Tibial artery (tissue), 4 donors: ENCODE data around the gene CRABP2.
A peak's percentile ranks its signal among the peaks of the same experiment; 100 is the strongest.

Source experiments
- DNase-seq, 2 donors: peaks; one replicate each; pipeline ENCODE4 v3.0.0-alpha.2; 2019
- H3K27ac ChIP-seq, 2 donors: fragments of 200-600 bp; sonication (generic) in 1 of 2; 1 replicate in 1 of 2; 2 replicates in 1 of 2; pipeline ENCODE4 v1.5.1; 2018 to 2019; ENCODE audit warnings: mild to moderate bottlenecking in 1 of 2
- H3K27me3 ChIP-seq, 2 donors: fragments of 200-600 bp; sonication (generic) in 1 of 2; one replicate each; pipeline versions ENCODE4 v1.5.1 to v1.6.0; 2016 to 2019
- H3K36me3 ChIP-seq, 3 donors: fragments of 200-600 bp; sonication (generic) in 2 of 3; one replicate each; pipeline ENCODE4 v1.5.1; 2016 to 2019; ENCODE audit warnings: mild to moderate bottlenecking in 2 of 3
- H3K4me1 ChIP-seq, 4 donors: fragments of 200-600 bp; sonication (generic) in 2 of 4; 1 replicate in 3 of 4; 2 replicates in 1 of 4; pipeline ENCODE4 v1.5.1; 2016 to 2019
- H3K4me3 ChIP-seq, 2 donors: fragments of 200-600 bp; sonication (generic) in 1 of 2; 1 replicate in 1 of 2; 2 replicates in 1 of 2; pipeline ENCODE4 v1.5.1; 2018 to 2019; ENCODE audit warnings: mild to moderate bottlenecking in 2 of 2
- H3K9me3 ChIP-seq, 3 donors: fragments of 200-600 bp; sonication (generic) in 1 of 3; one replicate each; pipeline ENCODE4 v1.5.1; 2016 to 2019
- intact Hi-C: fragments of 100-400 bp; cut with DNase I; formaldehyde crosslinking; loops from one replicate; pipeline ENCODE4 v1.15.0; 2023; ENCODE audit warnings: low total_unique reads
- TF ChIP-seq, protein P1 (sequence below), 2 experiments: fragments of 200-600 bp in 1 of 2; fragments of 450-650 bp in 1 of 2; IDR thresholded peaks; one replicate each; pipeline ENCODE4 v1.5.1; 2017 to 2019; ENCODE audit warnings: antibody characterized with exemption in 2 of 2, mild to moderate bottlenecking in 1 of 2, moderate library complexity in 1 of 2

The CRABP2 gene

DNA sequence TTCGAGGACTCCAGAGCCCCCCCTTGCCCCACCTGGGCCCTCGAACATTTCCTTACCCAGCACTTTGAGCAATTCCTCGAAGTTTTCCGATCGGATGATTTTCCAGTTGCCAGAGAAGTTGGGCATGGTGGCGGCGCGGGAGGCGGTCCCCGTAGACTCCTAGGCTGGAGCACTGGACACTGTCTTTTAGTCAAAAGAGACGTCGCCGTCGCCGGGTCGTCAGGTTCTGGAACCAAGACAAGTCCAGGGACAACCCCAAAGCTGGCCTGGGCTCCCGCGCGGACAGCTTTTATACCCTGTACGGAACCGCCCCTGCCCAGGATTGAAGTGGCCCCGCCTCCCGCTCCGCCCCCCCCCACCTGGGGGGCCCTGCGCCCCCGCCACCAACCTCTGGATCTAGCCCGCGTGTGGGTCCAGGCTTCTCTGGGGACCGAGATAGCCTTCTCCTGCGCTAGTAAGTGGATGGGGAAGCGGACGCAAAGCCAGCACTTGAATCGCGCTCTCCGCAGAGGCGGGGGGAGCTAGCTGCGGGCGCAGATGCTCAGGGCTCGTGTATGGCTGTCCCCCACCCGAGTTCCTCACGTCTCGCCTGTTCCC, at the start of gene CRABP2:
Gene CRABP2 (minus strand): TSS at position 263 of the 597 bp plus-strand sequence. CDS start 137 bp downstream, at position 126.
- intact Hi-C loops = no loop called here
- TF ChIP-seq, protein P1, sequence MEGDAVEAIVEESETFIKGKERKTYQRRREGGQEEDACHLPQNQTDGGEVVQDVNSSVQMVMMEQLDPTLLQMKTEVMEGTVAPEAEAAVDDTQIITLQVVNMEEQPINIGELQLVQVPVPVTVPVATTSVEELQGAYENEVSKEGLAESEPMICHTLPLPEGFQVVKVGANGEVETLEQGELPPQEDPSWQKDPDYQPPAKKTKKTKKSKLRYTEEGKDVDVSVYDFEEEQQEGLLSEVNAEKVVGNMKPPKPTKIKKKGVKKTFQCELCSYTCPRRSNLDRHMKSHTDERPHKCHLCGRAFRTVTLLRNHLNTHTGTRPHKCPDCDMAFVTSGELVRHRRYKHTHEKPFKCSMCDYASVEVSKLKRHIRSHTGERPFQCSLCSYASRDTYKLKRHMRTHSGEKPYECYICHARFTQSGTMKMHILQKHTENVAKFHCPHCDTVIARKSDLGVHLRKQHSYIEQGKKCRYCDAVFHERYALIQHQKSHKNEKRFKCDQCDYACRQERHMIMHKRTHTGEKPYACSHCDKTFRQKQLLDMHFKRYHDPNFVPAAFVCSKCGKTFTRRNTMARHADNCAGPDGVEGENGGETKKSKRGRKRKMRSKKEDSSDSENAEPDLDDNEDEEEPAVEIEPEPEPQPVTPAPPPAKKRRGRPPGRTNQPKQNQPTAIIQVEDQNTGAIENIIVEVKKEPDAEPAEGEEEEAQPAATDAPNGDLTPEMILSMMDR (IDR thresholded peaks at IDR 0.05) = no peak
- Histone ChIP-seq H3K9me3 (no peaks in the 10 kb centered on the region), H3K4me1 (peaks cover 5 to 62% (median 41%) of the 10 kb centered on the region in 4 donors), H3K36me3 (peaks cover 0 to 2% (median 0%) of the 10 kb centered on the region in 3 donors), H3K27me3 (peaks cover 0 to 25% of the 10 kb centered on the region in 2 donors), H3K4me3 (peak within 1 kb of the TSS; percentile 42 to 56), H3K27ac (peak within 1 kb of the TSS; percentile 76 to 77)
- DNase-seq = peak in 1 of 2 donors; percentile 72

DNA sequence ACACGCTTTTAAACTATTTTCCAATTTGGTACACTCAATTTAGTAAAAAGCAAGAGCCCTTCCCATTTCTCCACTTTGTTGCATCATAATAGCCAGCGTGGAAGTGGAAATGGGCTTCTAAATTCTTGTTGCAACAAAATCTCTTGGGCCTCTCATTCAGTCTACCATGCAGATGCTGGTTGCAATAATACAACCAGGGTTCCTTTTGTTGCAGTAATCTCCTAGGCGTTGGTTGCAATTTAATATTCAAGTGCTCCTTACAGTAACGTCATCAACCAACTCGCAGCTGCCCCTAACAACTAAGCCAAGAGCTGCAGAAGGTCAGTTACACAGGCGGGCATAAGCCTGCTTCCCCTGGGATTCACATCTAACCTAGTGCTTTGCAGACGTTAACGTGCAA, 48.8 kb upstream of the CRABP2 start:
- Histone ChIP-seq H3K27me3 (no peaks in the 10 kb centered on the region), H3K9me3 (no peaks in the 10 kb centered on the region), H3K4me3 (no peak overlapping the region), H3K36me3 (no peaks in the 10 kb centered on the region), H3K4me1 (peaks cover 0 to 23% (median 20%) of the 10 kb centered on the region in 4 donors), H3K27ac (no peak overlapping the region)
- peak in 1 of 2 donors; percentile 25 for DNase-seq
- intact Hi-C loops = no loop called here
- TF ChIP-seq, protein P1 (IDR thresholded peaks at IDR 0.05) = no peak

DNA sequence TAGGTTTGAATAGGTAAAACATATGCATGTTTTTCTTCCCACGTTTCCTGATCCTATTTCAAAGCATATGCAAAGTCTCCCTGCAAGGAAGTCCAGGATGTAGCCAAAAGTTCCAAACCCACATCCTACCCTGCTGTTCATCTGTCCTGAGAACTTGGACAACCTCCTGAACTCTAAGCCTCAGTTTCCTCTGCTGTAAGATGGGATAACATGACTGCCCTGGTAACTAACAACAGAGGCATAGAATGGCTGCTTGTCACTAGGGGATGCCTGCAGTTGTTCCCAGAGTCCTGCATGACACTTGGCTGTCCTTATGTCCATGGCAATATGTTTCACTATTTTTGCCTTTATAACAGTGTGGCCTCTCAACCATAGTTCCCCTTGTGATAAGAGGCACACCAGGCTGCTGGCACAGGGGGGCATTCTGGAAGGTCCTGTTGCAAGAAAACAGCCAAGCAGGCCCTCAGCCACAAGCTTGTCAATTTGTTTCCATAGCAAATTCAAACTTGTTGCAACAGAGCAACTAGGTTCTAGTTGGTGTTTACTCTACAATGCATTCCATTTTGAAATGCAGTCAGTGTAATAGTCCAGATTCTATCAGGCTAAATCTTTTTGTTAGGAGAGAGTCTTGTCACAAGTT, 47.6 kb upstream of the CRABP2 start:
- TF ChIP-seq, protein P1 (IDR thresholded peaks at IDR 0.05) = no peak
- H3K4me3 ChIP-seq = peak overlapping the region in 1 of 2 donors; percentile 82

DNA sequence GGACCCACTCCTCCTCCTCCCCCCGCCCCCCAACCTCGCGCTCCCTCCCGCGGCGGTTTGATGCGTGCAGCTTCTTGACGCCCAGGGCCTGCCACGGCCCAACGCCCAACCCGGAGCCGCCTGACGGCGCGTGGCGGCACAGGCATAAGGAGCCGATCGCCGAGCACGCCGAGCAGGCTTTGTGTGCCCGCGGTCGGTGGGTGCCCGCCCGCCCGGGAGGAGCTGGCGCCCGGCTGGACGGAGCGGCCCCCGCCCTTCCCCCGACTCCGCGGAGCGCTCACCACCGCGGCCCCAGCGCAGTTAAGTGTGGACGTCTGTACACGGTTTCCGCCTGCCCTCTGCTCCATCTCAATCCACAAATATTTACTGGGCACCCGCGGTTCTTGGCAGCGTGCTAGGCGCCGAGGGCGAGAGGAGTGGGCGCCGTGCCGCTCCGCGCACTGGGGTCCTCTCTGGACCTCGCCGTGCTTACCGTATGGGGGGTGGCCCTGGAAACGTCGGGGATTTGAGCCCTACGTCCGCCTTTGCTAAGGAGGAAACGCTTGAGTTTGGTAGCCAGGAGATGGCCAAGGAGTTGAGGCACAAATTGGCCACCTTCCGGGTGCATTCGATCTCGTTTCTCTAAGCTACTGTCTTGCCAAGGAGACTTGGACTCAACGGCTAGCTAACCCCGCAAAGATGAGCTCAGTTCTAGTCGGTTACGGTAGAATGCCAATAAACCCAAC, 46.5 kb upstream of the CRABP2 start:
- no peaks in the 10 kb centered on the region for H3K9me3 ChIP-seq
- H3K4me3 ChIP-seq = peak overlapping the region; percentile 82 to 91
- no peaks in the 10 kb centered on the region for H3K27me3 ChIP-seq
- DNase-seq = peak; percentile 97 to 99
- H3K4me1 ChIP-seq = peaks cover 0 to 44% (median 40%) of the 10 kb centered on the region in 4 donors
- TF ChIP-seq, protein P1 (IDR thresholded peaks at IDR 0.05) = no peak
- intact Hi-C loops = no loop called here
- H3K36me3 ChIP-seq = no peaks in the 10 kb centered on the region
- peak overlapping the region; percentile 98 to 99 for H3K27ac ChIP-seq

More for the DNA sequence above, 47.6 kb upstream of the CRABP2 start:
- intact Hi-C loops = no loop called here
- Histone ChIP-seq H3K4me1 (peaks cover 0 to 36% (median 33%) of the 10 kb centered on the region in 4 donors), H3K36me3 (no peaks in the 10 kb centered on the region), H3K27me3 (no peaks in the 10 kb centered on the region), H3K27ac (peak overlapping the region; percentile 98 to 99), H3K9me3 (no peaks in the 10 kb centered on the region)
- DNase-seq = peak in 1 of 2 donors; percentile 40

DNA sequence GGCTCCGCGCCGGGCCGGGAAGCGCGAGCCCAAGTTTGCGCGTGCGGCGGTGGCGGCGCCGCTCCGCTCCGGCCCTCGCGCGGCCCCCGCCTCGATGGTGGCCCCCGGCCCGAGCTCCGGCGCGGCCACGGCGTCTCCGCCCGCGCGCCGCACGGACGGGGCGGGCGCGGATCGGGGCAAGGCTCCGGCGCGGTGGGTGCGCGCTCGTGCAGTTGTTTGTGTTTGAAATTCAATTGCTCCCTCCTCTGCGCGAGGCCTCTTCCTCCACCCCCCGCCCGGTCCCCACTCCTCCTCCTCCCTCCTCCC, 46.0 kb upstream of the CRABP2 start, which contains the start of gene HDGF:
Gene HDGF (minus strand): TSS at position 225 of the 306 bp plus-strand sequence. CDS start 246 bp downstream, outside the sequence.
- H3K4me1 ChIP-seq = peaks cover 0 to 48% (median 43%) of the 10 kb centered on the region in 4 donors
- H3K27ac ChIP-seq = peak within 1 kb of the TSS; percentile 98 to 99
- TF ChIP-seq, protein P1 (IDR thresholded peaks at IDR 0.05) = no peak
- no peaks in the 10 kb centered on the region for H3K36me3 ChIP-seq
- intact Hi-C loops = no loop called here
- DNase-seq = no peak
- H3K9me3 ChIP-seq = no peaks in the 10 kb centered on the region
- H3K4me3 ChIP-seq = peak within 1 kb of the TSS; percentile 82 to 91
- H3K27me3 ChIP-seq = no peaks in the 10 kb centered on the region
